GM08714 (cell line): ENCODE results near the gene ARL10.

Source experiments
- H3K4me3 ChIP-seq: fragments of 200-500 bp; sonication (Bioruptor generic); 2 replicates; pipeline ENCODE4 v1.5.1; 2014; ENCODE audit warnings: mild to moderate bottlenecking, low read length, inconsistent platforms
- ZNF274 ChIP-seq: IDR thresholded peaks from 2 replicates; pipeline ENCODE4 v1.6.1; 2012; ENCODE audit warnings: mild to moderate bottlenecking, low read depth, low read length

ARL10 gene

DNA sequence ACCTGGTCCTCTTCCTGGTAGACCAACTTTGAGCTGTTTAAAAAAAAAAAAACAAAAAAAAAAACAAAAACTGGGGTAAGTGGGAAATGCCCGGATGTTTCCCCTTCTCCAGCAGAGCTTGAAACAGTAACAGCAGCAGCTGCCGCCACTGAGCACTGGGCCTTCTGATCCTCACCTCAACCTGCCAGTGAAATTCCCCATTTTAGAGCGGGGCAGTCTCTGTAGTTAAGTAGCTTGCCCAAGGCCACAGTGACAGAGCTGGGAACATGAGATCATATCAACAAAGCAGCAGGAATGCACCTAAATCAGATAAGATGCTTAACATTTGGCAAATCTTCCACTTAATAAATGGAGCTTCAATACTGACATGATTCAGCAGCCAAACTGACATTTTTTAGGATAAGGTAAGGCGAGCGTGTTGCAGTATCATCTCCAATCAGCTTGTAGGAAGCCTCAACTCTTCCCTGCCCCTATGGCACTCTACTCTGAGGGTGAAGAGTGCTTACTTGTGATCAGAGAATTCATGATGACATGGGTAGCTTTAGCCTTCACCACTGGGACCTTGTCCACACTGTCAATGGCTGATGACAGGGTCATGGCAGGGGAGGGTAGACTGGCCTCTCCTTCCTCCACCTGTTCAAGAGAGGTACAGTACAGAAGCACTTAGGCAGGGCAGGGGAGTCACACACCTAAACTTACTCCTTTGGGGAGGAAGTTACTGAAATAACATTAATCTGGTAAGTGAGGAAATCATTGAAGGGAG lies 13.0 kb upstream of the ARL10 start:
- no peak overlapping the region for H3K4me3 ChIP-seq
- no peak for TF ChIP-seq ZNF274

DNA sequence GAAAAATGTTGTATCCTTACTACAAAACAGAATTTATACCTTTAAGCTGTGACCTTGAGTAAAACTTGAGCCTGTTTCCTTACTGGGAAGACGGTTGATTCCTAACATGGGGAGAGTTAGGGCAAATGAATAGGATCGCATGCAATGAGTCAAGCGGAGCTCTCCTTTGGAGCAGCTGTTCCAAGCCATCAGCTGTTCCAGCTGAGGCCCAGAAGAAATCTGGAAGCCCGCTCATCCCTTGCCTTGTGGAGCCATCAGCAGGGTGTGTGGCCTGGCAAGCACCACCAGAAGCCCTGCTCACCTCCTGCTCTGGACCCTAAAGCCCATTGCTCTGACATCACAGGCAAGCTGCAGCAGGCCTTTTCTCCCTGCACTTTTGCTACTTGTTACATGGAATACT lies 11.8 kb upstream of the ARL10 start:
- no peak overlapping the region for H3K4me3 ChIP-seq
- TF ChIP-seq ZNF274 = no peak

DNA sequence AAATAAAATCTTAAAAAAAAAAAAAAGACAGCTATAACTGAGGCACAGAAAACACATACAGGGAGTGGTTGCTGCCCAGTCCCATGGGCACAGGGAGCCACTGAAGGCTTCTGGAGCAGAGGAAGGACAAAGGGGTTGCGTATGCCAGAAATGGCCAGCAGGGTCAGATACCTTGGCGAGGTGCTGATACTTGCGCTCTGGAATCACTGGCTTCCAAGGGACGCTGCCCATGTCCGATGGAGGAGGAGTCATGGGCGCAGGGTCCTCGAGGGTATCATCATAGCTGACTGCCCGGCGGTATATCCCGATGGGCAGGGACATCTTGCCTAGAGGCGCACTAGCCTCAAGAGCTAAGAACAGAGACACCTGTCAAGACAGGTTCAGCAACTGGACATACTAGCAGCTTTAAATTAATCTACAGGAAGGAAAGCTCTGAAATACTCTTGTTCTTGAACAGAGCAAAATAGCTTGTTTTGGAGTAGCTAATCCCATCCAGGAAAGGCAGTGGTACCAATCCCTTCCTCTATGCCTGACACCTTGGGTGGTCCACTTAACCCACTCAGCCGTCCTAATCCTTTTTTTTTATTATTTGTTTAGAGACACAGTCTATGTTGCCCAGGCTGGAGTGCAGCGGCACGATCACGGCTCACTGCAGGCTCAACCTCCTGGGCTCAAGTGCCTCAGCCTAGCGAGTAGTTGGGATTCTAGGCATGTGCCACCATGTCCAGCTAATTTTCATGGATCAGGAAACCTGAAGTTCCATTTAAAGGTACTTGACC lies 9.7 kb upstream of the ARL10 start:
- TF ChIP-seq ZNF274 = no peak
- H3K4me3 ChIP-seq = no peak overlapping the region

DNA sequence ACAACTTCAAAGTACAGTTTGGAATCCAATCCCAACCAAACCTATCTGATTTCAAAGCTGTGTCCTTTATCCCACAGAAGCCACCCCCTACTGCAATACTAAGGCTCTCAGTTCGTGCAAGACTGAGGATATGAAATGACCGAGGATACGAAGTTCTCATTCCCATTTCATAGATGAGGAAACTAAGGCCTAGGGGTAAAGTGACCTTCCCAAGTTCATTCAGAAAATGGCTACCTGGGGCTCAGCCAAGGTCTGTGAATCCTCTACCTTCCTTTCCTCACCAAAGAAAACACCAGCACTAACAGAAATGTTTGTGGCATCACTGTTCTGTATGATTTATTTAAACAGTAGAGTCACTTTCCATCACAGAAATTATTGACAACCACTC lies 9.1 kb upstream of the ARL10 start:
- TF ChIP-seq ZNF274 = no peak
- no peak overlapping the region for H3K4me3 ChIP-seq

GRCh38 chr5:176359658-176360057 lies 5.6 kb upstream of the ARL10 start:
- no peak overlapping the region for H3K4me3 ChIP-seq
- no peak for TF ChIP-seq ZNF274

GRCh38 chr5:176360894-176361436 lies 4.3 kb upstream of the ARL10 start:
- no peak for TF ChIP-seq ZNF274
- H3K4me3 ChIP-seq = peak overlapping the region; percentile 97

- TF ChIP-seq ZNF274 = no peak
- H3K4me3 ChIP-seq = peak within 1 kb of the TSS; percentile 97
Measured at GRCh38 chr5:176361437-176362232, 3.7 kb upstream of the ARL10 start, which contains the start of gene KIAA1191. Gene KIAA1191, minus strand, starts transcription at chr5:176361764. Its CDS starts 2,256 bp downstream, at chr5:176359508.

GRCh38 chr5:176362233-176362490 lies 3.1 kb upstream of the ARL10 start:
- peak overlapping the region; percentile 97; the same call in 1 of the 2 replicates for H3K4me3 ChIP-seq
- TF ChIP-seq ZNF274 = no peak

DNA sequence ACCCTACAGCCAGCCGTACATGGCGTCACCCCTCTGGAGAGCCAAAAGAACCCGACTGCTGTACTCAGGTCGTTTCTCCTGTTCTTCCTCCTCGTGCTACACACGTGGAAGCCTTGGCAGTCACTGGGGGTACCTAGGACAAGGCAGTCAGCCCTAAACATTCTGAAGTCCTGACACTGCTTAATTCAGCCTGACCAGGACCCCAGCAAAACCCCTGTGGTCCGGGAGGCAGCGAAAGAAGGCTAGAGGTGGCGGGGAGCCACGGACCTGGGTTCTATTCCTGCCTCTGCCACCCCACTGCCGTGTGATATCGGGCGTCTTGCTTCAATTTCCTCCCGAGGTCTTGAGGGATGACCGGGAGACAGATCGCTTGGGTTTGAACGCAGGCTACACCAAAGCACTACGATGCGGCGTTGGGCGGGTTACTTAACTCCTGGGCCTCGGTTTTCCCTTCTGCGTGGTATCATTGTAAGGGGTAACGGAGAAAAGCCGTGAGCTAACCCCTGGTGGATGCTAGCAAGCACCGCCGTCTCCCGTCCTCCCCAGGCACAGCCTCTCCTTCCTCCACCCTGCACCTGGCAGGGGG lies 429 bp upstream of the ARL10 start:
- H3K4me3 ChIP-seq = peak overlapping the region; percentile 80; the same call in 1 of the 2 replicates
- no peak for TF ChIP-seq ZNF274

- TF ChIP-seq ZNF274 = no peak
Measured at GRCh38 chr5:176366232-176366894, 1.1 kb downstream of the ARL10 start.

GRCh38 chr5:176368726-176369125 lies 3.4 kb downstream of the ARL10 start:
- TF ChIP-seq ZNF274 = no peak
- no peak overlapping the region for H3K4me3 ChIP-seq

More at GRCh38 chr5:176366232-176366894, 1.1 kb downstream of the ARL10 start:
- peak overlapping the region; percentile 80; the same call in 1 of the 2 replicates for H3K4me3 ChIP-seq

DNA sequence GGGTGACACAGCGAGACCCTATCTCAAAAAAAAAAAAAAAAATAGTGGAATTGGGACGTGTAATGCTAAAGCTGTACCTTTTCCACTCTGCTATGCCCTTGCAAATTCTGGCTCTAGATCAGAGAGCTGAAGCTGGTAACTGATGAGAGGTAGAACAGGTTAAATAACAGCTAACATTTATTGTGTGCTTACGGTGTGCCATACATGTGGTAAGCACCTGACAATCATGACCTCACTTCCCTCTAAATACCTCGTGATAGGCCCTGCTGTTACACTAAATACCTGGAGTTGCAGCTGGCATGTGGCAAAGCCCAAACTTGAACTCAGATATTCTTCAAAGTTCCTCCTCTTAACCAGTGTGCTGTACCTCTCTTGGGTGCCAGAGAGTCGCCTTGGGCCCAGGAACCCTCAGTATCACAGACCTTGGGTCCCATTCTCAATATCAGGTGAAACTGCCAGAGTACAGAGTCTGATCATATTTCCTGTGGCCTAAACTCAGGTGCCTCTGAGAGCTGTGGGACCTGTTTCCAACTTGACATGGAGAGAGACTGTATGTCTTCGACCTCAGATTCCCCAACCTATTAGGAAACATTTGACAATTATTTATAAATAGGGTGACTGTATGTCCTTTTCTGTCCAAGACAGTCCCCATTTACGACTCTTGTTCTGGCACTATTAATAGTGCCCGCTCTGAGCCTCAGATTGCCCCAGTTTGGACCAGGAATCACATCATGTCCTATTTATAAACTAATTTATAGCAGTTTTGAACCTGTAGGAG lies 4.8 kb downstream of the ARL10 start:
- no peak overlapping the region for H3K4me3 ChIP-seq
- TF ChIP-seq ZNF274 = no peak

DNA sequence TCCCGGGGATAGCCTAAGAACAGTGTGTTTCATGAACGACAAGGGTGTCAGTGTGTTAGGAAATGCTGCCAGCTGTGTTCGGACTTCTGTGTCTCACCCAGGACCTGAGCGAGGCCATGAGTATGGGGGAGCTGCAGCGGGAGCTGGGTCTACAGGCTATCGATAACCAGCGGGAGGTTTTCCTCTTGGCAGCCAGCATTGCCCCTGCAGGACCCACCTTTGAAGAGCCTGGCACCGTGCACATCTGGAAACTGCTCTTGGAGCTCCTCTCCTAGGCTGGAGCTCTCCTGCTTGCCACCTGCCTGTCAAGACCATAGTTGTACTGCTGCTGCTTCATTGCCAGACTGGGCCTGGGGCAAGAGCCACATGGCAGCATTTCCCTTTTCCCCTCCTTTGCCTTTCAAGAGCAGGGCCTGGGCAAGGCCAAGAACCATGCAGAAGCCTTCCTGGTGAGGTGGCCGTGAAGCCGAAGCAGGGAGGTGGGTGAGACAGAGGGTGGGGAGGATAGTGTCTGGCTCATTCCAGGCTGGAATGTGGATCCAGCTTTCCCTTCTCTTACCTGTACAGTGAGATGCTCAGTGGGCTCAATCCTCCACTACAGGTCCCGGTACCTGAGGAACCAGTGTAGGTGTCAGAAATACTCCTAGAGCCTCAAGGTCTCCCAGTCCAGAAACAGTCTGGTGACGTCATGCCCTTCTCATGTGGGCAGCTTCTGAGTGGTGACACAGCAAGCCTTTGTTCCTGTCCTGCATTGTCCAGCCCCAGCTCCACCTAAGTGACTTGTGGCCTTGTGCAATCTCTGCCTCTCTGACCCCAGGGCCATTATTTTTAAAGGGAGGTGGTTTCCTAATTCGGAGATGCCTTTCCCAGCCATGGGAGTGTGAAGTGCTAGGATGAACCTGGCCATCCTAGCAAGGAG lies 6.6 kb downstream of the ARL10 start:
- no peak overlapping the region for H3K4me3 ChIP-seq
- TF ChIP-seq ZNF274 = no peak
